Measurements from ENCODE around the gene S100A14.

- TF ChIP-seq, protein P1, sequence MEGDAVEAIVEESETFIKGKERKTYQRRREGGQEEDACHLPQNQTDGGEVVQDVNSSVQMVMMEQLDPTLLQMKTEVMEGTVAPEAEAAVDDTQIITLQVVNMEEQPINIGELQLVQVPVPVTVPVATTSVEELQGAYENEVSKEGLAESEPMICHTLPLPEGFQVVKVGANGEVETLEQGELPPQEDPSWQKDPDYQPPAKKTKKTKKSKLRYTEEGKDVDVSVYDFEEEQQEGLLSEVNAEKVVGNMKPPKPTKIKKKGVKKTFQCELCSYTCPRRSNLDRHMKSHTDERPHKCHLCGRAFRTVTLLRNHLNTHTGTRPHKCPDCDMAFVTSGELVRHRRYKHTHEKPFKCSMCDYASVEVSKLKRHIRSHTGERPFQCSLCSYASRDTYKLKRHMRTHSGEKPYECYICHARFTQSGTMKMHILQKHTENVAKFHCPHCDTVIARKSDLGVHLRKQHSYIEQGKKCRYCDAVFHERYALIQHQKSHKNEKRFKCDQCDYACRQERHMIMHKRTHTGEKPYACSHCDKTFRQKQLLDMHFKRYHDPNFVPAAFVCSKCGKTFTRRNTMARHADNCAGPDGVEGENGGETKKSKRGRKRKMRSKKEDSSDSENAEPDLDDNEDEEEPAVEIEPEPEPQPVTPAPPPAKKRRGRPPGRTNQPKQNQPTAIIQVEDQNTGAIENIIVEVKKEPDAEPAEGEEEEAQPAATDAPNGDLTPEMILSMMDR (conservative IDR thresholded peaks at IDR 0.05), result no peak
- no peak for TF ChIP-seq ZFX (IDR thresholded peaks at IDR 0.05)
Observed at GRCh38 chr1:153652805-153653500, 36.8 kb upstream of the S100A14 start.

Measured in C4-2B (cell line).